NCI-H1417 (cell line): Measurements from ENCODE around the gene PHTF2.

Experiments used
- DNase-seq, 3 experiments: peaks; one replicate each; lab custom pipeline; 2025; lab: John Stamatoyannopoulos, UW

PHTF2 gene

DNA sequence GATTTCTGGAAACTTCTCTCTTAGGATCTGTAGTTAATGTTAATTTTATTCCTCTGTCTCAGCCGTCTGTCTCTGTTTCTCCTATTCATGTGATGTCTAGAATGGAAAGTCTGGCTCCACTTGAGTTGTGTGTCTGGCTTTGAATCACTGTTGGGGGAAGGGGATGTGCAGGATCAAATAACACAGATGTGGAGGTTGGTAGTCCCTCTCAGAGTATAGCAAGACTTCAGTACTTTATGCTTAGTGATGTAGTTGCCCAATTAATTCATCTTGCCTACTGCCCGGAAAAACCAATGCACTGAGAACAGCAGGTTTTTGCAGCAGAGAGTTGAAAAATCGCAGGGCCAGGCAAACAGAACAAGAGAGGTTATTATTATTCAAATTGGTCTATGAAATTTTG is 79.2 kb downstream of the PHTF2 start:
- peak in 1 of 3 experiments; percentile 12 for DNase-seq

DNA sequence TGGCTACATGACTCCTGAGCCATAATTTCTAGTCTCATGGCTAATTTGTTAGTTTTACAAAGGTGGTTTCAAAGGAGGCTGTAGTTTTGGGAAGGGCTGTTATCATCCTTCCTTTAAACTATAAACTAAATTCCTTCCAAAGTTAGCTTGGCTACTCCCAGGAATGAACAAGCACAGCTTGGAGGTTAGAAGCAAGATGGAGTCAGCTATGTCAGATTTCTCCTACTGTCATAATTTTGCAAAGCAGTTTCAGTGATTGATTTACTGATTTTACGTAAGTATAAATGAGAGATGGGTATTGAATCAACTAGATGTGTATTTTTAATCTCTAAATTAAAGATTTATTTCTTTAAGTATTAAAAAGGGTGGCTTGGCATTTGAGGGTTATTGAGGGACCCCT is 79.9 kb downstream of the PHTF2 start:
- no peak for DNase-seq

DNA sequence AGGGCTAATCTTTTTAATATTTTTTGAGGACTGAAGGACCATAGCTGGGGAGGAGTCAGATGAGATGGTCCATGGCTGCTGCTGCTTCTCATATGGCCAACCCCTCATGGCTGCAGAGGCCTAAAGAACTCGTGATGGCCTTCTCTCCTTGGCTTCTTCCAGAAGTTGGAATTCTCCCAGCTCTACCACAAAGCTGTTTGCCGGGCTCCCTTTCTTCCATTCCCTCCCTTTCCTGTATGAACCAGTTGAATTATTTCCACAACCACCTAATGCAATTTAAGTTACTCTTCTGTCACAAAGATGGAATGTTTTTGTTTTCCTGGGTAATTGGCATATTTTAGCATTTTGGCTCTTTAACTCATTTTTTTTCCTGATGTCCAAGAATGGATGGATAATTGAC is 80.7 kb downstream of the PHTF2 start:
- no peak for DNase-seq

DNA sequence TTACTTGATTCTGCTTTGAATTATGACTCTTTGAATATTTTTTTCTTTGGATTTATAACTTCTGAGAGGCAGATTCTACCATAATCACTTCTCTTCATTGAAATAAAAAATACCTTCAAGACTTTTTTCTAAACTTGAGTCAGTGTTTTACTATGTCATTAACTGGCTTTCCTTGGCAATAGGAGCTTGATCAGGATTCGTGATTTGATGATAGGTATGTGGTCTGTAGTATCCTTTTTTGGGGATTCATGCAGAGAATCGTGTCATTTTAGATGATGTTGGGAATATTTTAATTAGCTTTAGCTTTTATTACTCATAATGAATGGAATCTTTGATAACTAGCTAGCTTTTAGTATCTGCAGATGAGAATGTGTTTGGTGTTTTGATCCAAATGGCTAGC is 83.3 kb downstream of the PHTF2 start:
- no peak for DNase-seq

DNA sequence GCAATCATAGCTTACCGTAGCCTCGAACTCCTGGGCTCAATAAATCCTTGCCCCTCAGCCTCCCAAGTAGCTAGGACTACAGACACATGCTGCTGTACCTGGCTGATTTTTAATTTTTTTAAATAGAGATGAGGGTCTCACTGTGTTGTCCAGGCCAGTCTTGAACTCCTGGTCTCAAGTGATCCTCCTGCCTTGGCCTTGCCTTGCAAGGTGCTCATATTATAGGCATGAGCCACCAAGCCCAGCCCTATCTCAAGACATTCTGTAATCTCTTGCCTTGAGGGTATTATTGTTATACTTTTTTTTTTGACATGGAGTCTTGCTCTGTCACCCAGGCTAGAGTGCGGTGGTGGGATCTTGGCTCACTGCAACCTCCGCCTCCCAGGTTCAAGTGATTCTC is 86.6 kb downstream of the PHTF2 start:
- no peak for DNase-seq

DNA sequence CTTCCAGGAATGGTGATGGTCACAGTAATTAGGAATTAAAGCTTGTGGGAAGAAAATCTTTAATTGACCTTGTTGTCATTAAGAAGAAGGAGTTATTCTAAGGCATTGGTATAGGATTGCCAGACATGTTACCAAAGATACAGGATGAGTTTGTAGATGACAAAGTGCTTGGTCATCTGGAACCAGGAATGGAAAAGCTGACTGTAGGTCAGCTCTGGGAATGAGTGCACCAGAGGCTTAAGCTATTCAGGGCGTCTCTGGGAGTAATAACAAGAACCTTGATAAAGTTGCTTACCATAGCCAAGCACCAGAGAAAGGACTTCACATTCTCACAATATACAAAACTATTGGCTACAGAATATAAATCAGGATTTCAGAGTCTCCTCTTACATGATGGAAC is 89.0 kb downstream of the PHTF2 start:
- DNase-seq: no peak

DNA sequence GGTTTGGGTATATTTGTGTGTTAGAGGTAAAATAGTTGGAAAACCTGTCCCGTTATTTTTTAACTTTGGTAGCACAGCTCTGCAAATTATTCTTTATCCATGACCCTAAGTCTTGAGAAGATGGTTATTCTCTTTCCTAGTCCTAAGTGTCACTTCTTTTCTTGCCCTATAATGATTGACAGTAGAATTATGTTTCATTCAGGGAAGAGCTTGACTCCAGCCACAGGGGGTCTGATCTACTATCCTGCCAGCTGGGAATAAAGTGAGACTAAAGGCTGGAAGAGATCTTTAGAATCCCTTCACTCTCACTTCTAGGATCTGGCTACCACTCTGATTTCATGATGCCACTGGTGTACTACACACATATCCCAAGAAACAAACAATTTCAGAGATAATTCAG is 90.4 kb downstream of the PHTF2 start:
- no peak for DNase-seq

DNA sequence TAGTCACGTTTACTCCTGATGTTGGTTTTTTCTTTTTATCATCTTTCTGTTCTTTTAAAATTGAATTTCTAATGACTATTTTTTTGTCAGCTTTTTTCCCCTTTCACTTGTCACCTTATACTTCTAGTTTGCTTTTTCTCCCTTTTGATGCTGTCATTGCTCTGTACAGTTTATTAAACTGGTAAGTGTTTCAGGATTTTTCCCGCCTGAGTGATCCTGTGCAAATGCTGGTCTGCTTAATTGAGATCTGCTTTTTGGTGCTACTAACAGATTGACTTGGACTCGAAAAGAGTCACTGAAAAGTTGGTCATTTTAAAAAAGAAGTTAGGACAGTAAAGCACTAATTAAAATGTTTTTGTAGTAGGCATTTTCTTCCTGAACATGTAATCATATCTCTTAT is 95.2 kb downstream of the PHTF2 start:
- no peak for DNase-seq

DNA sequence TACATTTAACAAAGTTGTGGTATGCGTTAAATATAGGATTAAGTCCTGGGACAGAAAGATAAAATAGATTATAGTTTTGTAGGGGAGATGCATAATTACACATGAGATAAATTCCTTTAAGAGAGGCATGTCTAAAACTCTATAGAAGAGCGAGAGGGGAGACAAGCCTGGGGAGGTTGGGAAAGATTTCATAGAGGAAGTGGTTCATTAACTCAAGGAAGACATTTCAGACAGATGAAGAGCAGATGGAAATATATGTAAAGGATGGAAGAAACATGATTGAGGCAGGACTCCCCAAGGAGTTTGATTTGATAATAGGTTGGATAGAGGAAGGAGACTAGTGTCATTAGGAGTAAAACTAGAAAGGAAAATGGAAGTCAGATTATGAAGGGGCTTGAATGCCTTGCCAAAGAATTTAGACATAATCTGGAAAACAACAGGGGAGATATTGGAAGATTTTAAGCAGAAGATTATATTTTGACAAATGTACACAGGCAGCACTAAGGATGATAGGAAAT is 96.1 kb downstream of the PHTF2 start:
- DNase-seq: no peak

DNA sequence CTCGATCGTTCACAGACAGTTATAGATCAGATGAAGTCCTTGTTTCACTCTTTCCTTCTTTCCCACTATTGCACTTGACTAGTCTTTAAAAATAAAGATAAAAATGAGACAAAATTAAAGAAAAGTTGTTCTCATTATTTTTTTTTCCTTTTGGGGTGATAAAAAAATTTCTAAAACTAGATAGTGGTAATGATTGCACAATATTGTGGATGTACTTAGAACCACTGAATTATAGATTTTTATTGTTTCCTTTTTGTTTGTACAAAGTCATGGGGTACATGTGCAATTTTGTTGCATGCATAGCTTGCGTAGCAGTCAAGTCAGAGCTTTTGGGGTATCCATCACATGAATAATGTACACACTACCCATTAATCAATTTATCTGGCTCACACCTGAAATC is 97.3 kb downstream of the PHTF2 start:
- no peak for DNase-seq

DNA sequence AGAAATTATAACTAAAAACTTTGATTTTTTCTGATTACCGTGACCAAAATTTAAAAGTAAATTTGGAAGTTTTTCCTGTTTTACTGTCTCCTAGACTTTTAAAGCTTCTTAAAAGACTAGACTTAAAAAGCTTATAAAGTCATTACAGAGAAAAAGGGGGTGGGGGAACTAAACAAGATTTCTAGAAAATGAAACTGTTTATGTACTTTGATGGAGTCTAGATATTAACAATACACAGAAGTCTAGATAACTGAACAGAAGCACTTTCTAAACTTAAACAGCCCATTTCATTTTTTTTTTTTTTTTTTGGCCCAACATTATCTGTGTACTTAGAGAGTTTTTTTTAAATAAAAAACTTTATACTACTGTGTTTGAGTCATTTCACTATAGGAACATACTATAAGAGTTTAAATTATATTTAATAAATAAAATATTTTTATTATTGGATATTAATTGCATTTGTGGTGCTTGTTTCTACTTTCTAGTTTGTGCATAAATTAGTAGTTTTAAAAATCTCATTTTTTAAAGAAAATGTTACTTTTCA is 98.5 kb downstream of the PHTF2 start:
- DNase-seq: no peak

DNA sequence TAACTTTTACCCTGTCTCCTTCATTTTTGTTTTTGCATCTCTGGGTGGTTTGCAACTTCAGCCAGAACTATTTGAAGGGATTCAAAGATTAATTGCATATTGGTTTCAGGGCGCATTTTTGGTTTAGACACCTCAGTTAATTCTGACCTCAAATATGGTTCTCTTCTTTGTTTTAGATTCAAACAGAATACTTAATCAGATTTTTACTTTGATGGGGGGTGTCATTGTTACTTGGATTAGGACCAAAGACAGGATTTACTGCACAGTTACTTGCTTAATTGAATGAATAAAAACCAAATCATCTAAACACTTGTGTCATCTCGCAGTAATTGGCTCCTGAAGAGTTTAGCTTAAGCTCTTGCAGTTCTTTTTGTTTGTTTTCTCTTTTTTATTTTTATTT is 100.9 kb downstream of the PHTF2 start:
- no peak for DNase-seq

DNA sequence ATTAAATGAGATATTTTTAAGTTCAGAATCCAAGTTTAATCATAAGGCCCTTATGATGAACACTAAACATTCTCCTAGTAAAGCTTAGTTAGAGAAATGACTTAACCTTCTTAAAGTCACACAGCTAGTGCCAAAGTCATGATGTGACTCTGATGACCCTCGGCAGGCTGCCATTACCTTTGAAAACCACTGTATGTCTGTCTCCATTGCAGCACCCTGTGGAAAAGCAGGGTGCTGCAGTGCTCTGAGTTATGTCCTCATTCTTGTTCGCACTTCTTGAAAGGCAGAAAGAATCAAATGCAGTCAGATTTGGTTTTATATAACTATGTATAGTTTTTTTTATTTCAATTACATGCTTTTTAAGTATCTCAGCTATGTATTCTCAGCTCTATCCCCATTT is 105.0 kb downstream of the PHTF2 start:
- DNase-seq: no peak

DNA sequence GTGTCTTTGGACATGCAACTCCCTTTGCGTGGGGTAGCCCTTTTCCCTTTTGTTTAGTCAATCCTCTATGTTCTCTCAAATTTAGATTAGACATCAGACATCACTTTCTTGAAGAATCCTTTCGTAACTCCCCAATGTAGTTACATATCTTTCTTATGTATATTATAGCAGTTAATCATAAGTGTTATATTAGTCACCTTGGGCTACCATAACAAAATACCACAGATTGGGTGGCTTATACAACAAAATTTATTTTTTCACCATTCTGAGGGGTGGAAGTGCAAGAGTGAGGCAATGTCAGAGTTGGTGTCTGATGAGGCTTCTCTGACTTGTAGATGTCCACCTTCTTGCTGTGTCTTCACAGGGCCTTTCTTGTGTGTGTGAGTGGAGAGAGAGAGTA is 105.7 kb downstream of the PHTF2 start:
- DNase-seq: no peak

DNA sequence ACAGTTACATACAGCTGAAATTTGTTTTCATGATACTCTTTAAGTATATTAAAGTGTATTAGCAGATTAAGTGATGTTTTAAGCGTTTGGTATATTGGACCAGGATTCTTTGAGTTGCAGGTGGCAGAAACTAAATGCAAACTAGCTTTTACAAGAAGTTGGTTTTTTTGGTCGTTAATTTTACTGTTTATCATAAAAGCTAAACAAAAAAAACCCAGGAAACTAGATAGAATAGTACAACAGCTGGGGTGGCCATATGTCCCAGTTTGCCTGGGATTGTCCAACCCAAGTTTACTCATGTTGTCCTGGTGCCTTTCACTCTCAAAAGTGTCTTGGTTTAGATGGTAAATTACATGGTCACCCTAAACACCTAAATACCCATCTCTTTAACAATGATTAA is 108.7 kb downstream of the PHTF2 start:
- no peak for DNase-seq

DNA sequence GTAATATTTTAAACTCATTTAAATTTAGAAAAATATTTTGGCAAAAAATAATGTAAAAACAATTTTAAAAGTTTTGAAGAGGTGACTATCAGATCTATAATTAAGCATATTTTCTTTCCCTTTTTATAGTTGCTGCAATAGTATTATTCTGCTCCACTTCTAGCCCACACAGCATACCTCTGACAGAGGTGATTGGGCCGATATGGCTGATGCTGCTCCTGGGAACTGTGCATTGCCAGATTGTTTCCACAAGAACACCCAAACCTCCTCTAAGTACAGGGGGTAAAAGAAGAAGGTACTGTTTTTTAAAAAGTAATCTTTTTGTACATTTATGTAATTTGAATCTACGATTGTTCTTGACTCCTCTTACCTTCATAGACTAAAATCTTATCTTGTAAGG is 110.1 kb downstream of the PHTF2 start:
- DNase-seq: no peak

DNA sequence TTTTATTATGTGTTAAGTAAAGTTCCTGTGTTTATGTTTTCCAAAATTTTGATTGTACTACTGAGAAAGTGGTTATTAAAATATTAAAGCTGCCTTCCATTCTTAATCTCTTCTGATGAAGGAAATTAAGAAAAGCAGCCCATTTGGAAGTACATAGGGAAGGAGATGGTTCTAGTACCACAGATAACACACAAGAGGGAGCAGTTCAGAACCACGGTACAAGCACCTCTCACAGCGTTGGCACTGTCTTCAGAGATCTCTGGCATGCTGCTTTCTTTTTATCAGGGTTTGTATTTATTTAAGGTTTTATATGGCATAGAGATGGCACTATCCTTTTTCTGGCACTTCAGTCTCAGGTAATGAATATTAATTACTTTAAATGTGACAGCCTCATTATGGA is 111.6 kb downstream of the PHTF2 start:
- no peak for DNase-seq

DNA sequence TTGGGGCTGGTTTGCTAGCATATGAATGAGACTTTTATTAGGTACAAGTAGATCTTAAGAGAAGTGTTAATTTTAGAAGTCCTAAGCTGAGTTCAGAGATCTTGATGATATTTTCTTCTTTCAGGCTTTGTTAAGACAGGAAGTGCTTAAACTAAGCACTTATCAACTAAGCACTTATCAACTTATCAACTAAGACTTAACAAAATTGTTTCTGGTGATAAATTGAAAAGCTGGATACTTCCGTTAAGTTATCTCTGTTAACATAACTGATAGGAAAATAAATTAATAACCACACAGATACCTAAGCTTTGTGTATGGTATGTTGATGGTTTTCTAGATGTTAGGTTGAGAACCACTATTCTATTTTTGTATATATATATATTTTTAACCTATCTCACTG is 113.7 kb downstream of the PHTF2 start:
- DNase-seq: no peak

DNA sequence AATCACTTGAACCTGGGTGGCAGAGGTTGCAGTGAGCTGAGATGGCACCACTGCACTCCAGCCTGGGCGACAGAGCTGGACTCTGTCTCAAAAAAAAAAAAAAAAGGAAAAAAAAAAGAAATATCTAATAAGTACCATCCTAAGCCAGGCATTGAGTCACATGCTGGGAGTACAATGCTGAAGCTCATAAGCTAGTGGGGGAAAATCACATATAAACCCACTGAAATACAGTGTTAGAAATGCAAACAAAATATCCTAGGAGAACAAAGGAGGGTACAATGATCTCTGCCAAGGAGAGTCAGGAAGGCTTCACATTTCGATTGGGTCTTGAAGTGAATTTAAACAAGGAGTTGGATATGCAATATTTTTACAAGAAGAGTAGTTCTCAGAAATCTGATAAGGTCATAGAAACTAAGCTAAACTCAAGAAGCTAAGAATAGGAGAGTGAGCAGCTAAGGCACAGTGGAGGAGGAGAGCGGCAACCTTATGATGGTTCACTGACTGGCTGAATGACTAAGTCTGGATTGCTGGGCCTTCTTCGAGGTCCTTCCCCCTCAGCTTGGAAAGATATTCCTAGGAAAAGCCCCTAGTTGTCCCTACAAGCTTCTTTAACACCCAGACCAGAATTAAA is 115.5 kb downstream of the PHTF2 start:
- no peak for DNase-seq

DNA sequence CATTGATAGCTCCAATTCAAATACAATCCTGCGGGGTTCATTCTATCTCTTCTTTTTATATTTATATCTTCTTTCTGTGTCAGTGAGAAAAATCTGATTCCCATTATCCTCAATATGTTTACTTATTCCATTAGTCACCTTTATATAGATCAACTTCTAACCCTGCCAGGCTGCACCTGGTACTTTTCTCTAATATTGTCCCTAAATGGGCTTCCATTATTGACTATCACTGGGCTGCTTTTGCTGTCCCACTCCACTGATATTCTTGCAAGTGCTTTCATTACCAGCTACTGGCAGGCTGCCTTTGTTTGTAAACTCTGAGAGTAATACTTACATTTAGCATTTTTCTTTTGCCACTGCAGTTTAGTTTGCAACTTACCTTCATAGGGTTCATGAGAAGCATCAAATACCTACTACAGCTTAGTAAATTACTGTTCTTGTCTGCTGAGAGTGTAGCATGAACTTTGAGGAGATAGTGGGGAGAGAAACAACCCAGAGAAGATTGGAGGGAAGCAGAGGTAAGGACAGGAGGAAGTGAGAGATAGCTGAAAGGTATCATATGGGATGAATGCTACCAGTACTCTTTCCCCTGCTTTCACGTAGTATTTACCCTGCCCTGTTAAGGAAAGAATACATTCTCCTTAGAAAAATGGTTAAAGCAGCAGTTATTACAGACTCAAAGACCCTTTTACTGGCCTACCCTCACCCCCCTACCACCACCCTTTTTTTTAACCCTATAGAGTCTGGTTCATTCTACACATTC is 119.1 kb downstream of the PHTF2 start:
- DNase-seq: peak in 2 of 3 experiments; percentile 28 to 71

DNA sequence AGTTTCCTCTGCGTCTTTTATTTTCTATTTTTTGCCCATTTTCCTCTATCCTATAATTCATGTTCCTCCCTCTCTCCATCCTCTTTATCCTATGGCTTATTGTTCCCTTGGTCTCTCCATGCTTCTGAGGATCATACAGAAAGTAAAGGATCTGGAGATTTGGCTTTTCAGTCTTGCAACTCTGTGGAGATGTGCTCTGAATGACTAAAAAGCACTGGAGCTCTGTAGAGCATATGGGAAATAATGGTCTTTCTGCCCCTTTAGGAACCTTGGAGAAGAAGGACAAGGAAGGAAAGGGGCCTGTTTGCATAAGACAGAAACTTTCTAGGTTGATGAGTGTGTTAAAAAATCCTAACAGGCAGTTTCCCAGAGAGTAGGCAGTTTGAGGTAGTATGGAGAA is 120.1 kb downstream of the PHTF2 start:
- DNase-seq: no peak

DNA sequence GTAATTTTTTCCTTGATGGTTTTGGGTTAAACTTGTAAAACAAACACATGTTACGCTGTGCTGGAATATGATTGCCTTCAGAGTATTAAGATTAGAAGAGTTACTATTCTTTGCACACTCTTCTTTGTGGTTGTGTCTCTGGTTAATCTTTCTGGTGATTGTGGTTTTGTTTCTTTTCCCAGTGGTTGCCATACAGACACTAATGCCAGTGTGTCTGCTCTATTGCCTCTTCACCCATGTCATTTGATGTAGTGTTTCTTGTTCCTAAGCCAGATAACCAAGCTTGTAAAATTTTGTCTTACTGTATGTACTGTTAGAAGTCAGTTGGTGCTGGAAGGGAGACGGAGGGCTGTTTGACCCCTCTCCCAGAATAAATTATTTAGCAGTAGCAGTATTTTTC is 124.8 kb downstream of the PHTF2 start:
- no peak for DNase-seq

DNA sequence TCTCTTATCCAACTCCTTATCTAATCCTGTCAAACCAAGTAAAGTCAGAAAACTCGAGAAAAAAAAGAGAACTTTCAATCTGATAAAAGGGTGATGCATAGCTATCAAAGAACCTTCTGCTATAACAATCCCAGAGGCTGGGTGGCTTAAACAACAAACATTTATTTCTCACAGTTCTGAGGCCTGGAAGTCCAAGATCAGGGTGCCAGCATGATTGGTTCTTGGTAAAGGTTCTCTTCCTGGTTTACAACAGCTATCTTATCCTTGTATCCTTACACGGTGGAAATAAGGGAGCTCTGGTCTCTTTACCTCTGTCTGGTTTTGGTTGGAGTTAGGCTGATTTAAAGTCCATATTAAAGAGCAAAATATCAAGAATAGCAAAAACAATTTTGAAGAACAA is 131.9 kb downstream of the PHTF2 start:
- DNase-seq: no peak

DNA sequence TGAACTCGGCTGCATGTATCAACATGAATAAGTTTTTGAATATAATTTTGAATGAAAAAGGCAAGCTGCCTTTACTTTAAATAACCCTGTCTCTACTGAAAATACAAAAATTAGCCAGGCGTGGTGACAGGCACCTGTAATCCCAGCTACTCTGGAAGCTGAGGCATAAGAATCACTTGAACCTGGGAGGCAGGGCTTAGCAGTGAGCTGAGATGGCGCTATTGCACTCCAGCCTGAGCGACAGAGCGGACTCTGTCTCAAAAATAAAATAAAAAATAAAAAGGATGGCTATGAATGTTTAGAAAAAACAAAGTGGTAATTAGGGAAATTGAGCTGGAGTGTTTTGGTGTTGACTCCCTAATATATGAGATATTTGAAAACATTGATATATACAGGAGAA is 133.3 kb downstream of the PHTF2 start:
- no peak for DNase-seq
